ENCODE measurements around the gene CERS2.

CERS2 gene

DNA sequence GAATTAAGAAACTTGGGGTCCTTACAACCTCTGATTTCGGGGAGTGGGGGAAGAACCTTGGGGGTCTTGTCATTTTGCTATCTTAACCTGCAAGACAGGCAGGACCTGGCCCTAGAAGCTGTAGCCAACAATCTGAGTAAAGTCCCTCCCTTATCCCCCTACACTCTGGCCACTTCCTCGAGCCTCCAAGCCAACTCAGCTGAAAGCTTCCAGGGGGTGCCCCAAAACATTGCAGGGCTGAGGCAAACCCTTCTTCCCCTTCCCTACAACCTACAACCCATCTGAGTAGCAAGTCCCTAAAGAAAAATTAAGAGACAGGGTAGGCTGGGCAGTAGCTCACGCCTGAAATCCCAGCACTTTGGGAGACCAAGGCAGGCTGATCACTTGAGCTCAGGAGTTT, 5.0 kb downstream of the CERS2 start:
- H3K4me3 ChIP-seq (ENCODE audit: low read depth, low read length): no peak overlapping the region
- TF ChIP-seq, protein P1, sequence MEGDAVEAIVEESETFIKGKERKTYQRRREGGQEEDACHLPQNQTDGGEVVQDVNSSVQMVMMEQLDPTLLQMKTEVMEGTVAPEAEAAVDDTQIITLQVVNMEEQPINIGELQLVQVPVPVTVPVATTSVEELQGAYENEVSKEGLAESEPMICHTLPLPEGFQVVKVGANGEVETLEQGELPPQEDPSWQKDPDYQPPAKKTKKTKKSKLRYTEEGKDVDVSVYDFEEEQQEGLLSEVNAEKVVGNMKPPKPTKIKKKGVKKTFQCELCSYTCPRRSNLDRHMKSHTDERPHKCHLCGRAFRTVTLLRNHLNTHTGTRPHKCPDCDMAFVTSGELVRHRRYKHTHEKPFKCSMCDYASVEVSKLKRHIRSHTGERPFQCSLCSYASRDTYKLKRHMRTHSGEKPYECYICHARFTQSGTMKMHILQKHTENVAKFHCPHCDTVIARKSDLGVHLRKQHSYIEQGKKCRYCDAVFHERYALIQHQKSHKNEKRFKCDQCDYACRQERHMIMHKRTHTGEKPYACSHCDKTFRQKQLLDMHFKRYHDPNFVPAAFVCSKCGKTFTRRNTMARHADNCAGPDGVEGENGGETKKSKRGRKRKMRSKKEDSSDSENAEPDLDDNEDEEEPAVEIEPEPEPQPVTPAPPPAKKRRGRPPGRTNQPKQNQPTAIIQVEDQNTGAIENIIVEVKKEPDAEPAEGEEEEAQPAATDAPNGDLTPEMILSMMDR (conservative IDR thresholded peaks at IDR 0.05; ENCODE audit: low read depth, low read length): no peak
- no peak for DNase-seq (ENCODE audit: low read depth)

DNA sequence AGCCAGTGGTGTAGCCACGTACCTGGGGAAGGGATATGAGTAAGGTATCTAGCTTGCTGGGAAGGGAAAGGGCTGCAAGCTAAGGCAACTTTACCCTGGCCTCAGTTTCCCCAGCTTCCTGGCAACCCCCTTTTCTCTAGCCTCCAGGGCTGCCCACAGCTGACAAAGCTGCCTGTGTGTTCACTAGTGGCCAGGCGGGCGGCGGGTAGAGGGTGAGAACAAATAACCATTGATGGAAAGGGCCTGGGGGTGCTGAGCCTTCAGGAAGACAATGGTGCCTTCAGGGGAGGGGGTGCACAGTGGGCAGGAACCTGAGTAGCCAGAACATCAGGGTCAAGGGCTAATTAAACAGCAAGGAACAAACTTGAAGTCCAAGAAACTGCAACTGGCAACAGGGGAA, 6.1 kb downstream of the CERS2 start:
- TF ChIP-seq, protein P1 (conservative IDR thresholded peaks at IDR 0.05; ENCODE audit: low read depth, low read length): no peak
- no peak overlapping the region for H3K4me3 ChIP-seq (ENCODE audit: low read depth, low read length)
- DNase-seq (ENCODE audit: low read depth): no peak

DNA sequence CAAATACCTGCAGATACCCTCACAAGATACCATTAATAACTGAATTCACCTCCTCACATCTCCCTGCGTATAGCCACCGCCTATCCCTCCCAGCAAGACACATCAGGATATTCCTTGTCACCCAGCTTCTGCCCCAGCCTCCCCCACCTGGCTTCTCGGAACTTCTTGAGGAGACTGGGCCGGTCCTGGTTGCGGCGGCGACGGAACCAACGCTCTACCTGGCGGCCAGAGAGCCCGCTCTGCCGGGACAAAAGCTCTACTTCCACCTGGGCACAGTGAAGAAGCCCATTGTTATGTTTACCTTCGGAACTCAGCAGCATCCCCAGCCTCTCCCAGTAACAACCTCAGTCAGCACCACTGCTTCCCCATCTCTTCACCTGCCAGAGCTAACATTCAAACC, 6.7 kb downstream of the CERS2 start:
- H3K4me3 ChIP-seq (ENCODE audit: low read depth, low read length): no peak overlapping the region
- TF ChIP-seq, protein P1 (conservative IDR thresholded peaks at IDR 0.05; ENCODE audit: low read depth, low read length): no peak
- no peak for DNase-seq (ENCODE audit: low read depth)

DNA sequence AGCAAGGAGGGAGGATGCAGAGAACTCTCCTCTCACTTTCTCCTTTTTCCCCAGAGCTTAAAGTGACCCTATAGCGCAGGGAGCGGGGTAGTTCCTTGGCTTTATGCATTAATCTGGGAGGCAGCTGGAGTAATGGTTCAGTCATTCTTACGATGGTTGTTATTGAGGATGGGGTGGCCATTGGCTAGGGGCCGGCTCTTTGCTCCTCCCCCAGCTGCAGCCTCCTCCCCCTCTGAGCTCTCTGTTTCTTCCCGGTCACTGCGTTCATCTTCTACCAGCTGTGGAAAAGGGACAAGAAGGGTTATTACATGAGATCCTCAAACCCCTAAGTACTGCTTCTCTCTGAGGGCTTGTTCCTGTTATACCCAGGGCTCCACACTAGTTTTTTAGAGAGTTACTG, 8.6 kb downstream of the CERS2 start:
- no peak overlapping the region for H3K4me3 ChIP-seq (ENCODE audit: low read depth, low read length)
- TF ChIP-seq, protein P1 (conservative IDR thresholded peaks at IDR 0.05; ENCODE audit: low read depth, low read length): no peak
- DNase-seq (ENCODE audit: low read depth): no peak

DNA sequence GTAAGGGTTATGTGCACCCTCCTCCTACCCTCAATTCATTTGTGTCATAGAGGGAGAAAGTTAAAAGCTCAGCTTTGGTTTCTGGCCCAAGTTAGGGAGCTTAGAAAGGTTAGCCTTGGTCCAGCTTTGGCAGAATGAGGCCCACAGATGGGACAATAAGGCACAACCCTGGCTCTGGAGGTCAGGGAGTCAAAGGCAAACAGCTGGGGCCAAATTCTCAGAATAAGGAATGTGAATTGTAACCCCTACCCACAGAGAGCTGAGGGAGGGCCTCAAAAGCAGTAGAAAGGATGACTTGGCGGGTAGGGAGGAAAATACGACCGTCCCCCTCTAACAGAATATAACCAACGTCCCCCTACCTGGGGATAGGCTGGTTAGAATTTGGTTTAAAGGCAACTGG, 9.0 kb downstream of the CERS2 start:
- H3K4me3 ChIP-seq (ENCODE audit: low read depth, low read length): no peak overlapping the region
- no peak for DNase-seq (ENCODE audit: low read depth)
- TF ChIP-seq, protein P1 (conservative IDR thresholded peaks at IDR 0.05; ENCODE audit: low read depth, low read length): no peak

DNA sequence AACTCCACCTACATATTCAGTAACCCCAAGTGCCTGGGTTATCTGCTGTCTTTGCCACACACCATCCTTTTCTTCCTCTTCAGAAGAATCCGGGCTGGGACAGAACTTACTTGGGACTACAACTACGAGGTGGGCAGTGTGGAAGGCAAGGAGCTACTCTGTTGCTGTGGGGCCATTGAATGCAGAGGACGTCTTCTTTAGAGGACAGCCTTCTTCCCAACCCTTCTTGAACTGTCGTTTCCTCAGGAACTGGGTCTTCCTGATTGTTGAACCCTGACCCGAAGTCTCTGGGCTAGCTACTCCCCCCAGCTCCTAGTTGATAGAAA, 10.5 kb downstream of the CERS2 start:
- no peak for DNase-seq (ENCODE audit: low read depth)
- H3K4me3 ChIP-seq (ENCODE audit: low read depth, low read length): no peak overlapping the region
- TF ChIP-seq, protein P1 (conservative IDR thresholded peaks at IDR 0.05; ENCODE audit: low read depth, low read length): no peak

DNA sequence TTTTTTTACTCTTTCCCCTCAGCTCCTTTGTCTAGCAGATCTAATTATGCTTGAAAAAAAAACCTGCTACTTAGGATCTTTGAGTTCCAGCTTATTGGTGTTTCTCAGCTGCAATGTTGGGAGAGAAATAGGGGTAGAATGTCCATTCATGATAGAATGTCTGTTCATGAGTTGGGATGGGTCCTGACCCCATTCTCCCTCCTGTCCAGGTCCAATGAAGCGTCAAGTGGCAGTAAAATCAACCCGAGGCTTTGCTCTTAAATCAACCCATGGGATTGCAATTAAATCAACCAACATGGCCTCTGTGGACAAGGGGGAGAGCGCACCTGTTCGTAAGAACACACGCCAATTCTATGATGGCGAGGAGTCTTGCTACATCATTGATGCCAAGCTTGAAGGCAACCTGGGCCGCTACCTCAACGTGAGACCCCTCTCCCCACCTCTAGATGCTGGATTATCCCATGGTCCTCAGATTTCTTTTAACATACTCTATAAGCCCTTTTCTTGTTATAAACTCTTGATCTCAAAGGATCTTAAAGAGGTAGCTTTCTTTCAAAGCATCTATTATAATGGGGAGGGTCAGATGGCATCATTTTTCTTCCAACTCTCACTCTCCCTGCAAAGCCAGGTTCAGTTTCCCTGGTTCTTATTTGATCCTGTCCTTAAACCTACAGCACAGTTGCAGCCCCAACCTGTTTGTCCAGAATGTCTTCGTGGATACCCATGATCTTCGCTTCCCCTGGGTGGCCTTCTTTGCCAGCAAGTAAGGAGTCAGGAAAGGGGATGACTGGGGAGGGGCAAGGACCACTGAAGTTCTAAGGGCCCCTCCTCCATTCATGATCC, 11.1 kb downstream of the CERS2 start:
- H3K4me3 ChIP-seq (ENCODE audit: low read depth, low read length): no peak overlapping the region
- TF ChIP-seq, protein P1 (conservative IDR thresholded peaks at IDR 0.05; ENCODE audit: low read depth, low read length): no peak
- no peak for DNase-seq (ENCODE audit: low read depth)

Data from choroid plexus epithelial cell (primary cell).